OCI-LY1 (cell line): ENCODE results near the gene MINDY4.

Source experiments
- H2AFZ ChIP-seq: fragments of 200-600 bp; sonication (generic), shearing (Covaris generic); 2 replicates; pipeline ENCODE4 v1.6.0; 2014; ENCODE audit warnings: antibody characterized with exemption, mild to moderate bottlenecking, low read length
- H3F3A ChIP-seq: fragments of 200-600 bp; sonication (generic), shearing (Covaris generic); 2 replicates; pipeline ENCODE4 v1.6.0; 2014; ENCODE audit warnings: mild to moderate bottlenecking, antibody characterized with exemption, low read length, moderate library complexity; ENCODE audit not compliant: insufficient read depth
- H3K27ac ChIP-seq: fragments of 200-600 bp; sonication (generic); 2 replicates; pipeline ENCODE4 v1.5.1; 2014; ENCODE audit warnings: low read length, mixed run types, mild to moderate bottlenecking, low read depth; ENCODE audit not compliant: poor library complexity, severe bottlenecking
- H3K27me3 ChIP-seq: fragments of 200-600 bp; sonication (generic); 2 replicates; pipeline ENCODE4 v1.6.0; 2014; ENCODE audit warnings: antibody characterized with exemption, mild to moderate bottlenecking, low read length, moderate library complexity; ENCODE audit not compliant: insufficient read depth
- H3K36me3 ChIP-seq: fragments of 200-600 bp; sonication (generic); 2 replicates; pipeline ENCODE4 v1.6.1; 2014; ENCODE audit warnings: mild to moderate bottlenecking, antibody characterized with exemption, low read length, moderate library complexity, mixed read lengths; ENCODE audit not compliant: insufficient read depth
- H3K4me1 ChIP-seq: fragments of 200-600 bp; sonication (generic); 2 replicates; pipeline ENCODE4 v1.5.1; 2014; ENCODE audit warnings: mild to moderate bottlenecking, low read length, moderate library complexity; ENCODE audit not compliant: insufficient read depth, severe bottlenecking
- H3K4me2 ChIP-seq: fragments of 200-600 bp; sonication (generic), shearing (Covaris generic); 2 replicates; pipeline ENCODE4 v1.6.1; 2014; ENCODE audit warnings: low read length
- H3K4me3 ChIP-seq: fragments of 200-600 bp; sonication (generic); 2 replicates; pipeline ENCODE4 v1.5.1; 2014; ENCODE audit warnings: low read length, low read depth, mild to moderate bottlenecking, mixed read lengths; ENCODE audit not compliant: poor library complexity, severe bottlenecking
- H3K79me2 ChIP-seq: fragments of 200-600 bp; shearing (Covaris generic); 2 replicates; pipeline ENCODE4 v1.6.1; 2016; ENCODE audit warnings: mixed run types, low read length, mixed read lengths; ENCODE audit not compliant: insufficient read depth
- H3K9ac ChIP-seq: fragments of 200-600 bp; sonication (generic), shearing (Covaris generic); 2 replicates; pipeline ENCODE4 v1.6.1; 2014; ENCODE audit warnings: mild to moderate bottlenecking, low read length, mixed read lengths
- H3K9me2 ChIP-seq: fragments of 200-600 bp; sonication (generic), shearing (Covaris generic); 2 replicates; pipeline ENCODE4 v1.6.1; 2014; ENCODE audit warnings: low read depth, mild to moderate bottlenecking, low read length, mixed read lengths
- H3K9me3 ChIP-seq: fragments of 200-600 bp; shearing (Covaris generic); 2 replicates; pipeline ENCODE4 v1.6.1; 2014; ENCODE audit warnings: low read length, mixed read lengths
- H4K20me1 ChIP-seq: fragments of 200-600 bp; sonication (generic), shearing (Covaris generic); 2 replicates; pipeline ENCODE4 v1.6.0; 2016; ENCODE audit warnings: mild to moderate bottlenecking, low read length; ENCODE audit not compliant: insufficient read depth
- EZH2 ChIP-seq: fragments of 200-600 bp; sonication (generic), shearing (Covaris generic); IDR thresholded peaks from 2 replicates; pipeline ENCODE4 v1.8.0; 2017; ENCODE audit warnings: borderline replicate concordance, mixed run types, mild to moderate bottlenecking, antibody characterized with exemption, low read length, moderate library complexity, mixed read lengths
- TF ChIP-seq, protein P1 (sequence below): fragments of 200-600 bp; sonication (generic), shearing (Covaris generic); IDR thresholded peaks from 2 replicates; pipeline ENCODE4 v1.5.1; 2017; ENCODE audit warnings: mild to moderate bottlenecking, antibody characterized with exemption, low read length, moderate library complexity, mixed read lengths

MINDY4 gene

DNA sequence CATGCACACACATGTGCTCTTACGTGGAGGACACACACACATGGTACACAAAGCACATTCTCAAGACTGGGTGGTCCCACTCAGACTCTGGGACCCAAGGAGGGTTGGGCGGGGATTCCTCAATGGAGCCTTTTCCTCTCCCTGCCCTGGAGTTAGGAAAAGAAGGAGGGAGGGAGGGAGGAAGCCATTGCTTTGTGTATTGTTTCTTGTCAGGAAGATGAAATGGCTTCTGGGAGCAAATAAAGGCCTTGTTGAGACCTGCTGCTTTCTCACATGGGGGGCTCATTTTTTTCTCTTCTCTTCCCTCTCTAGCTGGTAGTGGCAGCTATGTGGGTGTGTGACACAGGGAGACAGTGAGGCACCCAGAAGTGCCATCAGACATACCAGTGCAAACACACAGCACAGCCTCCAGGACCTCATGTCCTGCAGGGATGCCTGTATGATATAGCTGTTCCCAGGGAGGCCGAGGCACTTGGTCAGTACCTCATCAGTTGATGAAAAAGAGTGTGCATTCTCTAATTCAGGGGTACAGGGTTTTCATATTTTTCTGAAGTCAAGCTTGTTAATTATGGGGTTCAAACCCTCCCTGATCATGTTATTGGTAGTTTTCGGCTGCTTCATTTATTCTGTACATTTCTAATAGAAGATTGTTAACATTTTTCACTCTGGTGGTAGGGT lies 146.1 kb downstream of the MINDY4 start:
- Histone ChIP-seq H3K4me1 (no peaks in the 10 kb centered on the region), H3K9ac (no peak overlapping the region), H3K9me3 (no peaks in the 10 kb centered on the region), H3K79me2 (no peaks in the 10 kb centered on the region), H2AFZ (no peak overlapping the region), H3K36me3 (no peaks in the 10 kb centered on the region), H3K4me2 (no peak overlapping the region), H3F3A (no peaks in the 10 kb centered on the region), H3K4me3 (no peak overlapping the region), H4K20me1 (no peaks in the 10 kb centered on the region), H3K27me3 (peaks cover 7% of the 10 kb centered on the region; the same call in 1 of the 2 replicates), H3K27ac (no peak overlapping the region), H3K9me2 (no peaks in the 10 kb centered on the region)
- TF ChIP-seq, protein P1, sequence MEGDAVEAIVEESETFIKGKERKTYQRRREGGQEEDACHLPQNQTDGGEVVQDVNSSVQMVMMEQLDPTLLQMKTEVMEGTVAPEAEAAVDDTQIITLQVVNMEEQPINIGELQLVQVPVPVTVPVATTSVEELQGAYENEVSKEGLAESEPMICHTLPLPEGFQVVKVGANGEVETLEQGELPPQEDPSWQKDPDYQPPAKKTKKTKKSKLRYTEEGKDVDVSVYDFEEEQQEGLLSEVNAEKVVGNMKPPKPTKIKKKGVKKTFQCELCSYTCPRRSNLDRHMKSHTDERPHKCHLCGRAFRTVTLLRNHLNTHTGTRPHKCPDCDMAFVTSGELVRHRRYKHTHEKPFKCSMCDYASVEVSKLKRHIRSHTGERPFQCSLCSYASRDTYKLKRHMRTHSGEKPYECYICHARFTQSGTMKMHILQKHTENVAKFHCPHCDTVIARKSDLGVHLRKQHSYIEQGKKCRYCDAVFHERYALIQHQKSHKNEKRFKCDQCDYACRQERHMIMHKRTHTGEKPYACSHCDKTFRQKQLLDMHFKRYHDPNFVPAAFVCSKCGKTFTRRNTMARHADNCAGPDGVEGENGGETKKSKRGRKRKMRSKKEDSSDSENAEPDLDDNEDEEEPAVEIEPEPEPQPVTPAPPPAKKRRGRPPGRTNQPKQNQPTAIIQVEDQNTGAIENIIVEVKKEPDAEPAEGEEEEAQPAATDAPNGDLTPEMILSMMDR, result no peak
- no peak for TF ChIP-seq EZH2

GRCh38 chr7:30918676-30919075 lies 147.5 kb downstream of the MINDY4 start:
- Histone ChIP-seq H3K27ac (no peak overlapping the region), H3K79me2 (no peaks in the 10 kb centered on the region), H3K9me2 (no peaks in the 10 kb centered on the region), H4K20me1 (no peaks in the 10 kb centered on the region), H3K9me3 (no peaks in the 10 kb centered on the region), H3K36me3 (no peaks in the 10 kb centered on the region), H3K4me1 (no peaks in the 10 kb centered on the region), H2AFZ (no peak overlapping the region), H3F3A (no peaks in the 10 kb centered on the region), H3K4me3 (no peak overlapping the region), H3K4me2 (no peak overlapping the region), H3K27me3 (peaks cover 13% of the 10 kb centered on the region; the same call in 1 of the 2 replicates), H3K9ac (no peak overlapping the region)
- TF ChIP-seq EZH2, result no peak
- TF ChIP-seq, protein P1, result no peak

- no peak overlapping the region for H3K4me2 ChIP-seq
- TF ChIP-seq, protein P1, result no peak
- TF ChIP-seq EZH2, result no peak
- H3K9me2 ChIP-seq, result no peaks in the 10 kb centered on the region
- no peaks in the 10 kb centered on the region for H3K9me3 ChIP-seq
- no peak overlapping the region for H3K9ac ChIP-seq
- no peaks in the 10 kb centered on the region for H3K79me2 ChIP-seq
- H3K4me1 ChIP-seq, result no peaks in the 10 kb centered on the region
- H3K27me3 ChIP-seq, result peaks cover 17% of the 10 kb centered on the region; the same call in 1 of the 2 replicates
- no peaks in the 10 kb centered on the region for H3F3A ChIP-seq
- H3K27ac ChIP-seq, result no peak overlapping the region
- no peaks in the 10 kb centered on the region for H4K20me1 ChIP-seq
- H3K4me3 ChIP-seq, result no peak overlapping the region
- no peaks in the 10 kb centered on the region for H3K36me3 ChIP-seq
- H2AFZ ChIP-seq, result no peak overlapping the region
Measured at GRCh38 chr7:30920021-30920583, 148.9 kb downstream of the MINDY4 start.
